Ovary (tissue), 3 donors: ENCODE results near the gene COL8A2.

Experiments
- CTCF ChIP-seq, 3 donors: fragments of 450-650 bp in 2 of 3; fragments of 200-600 bp in 1 of 3; IDR thresholded peaks; one replicate each; pipeline versions ENCODE4 v1.5.1 to v1.8.0; 2016 to 2022; ENCODE audit warnings: antibody characterized with exemption in 3 of 3, mild to moderate bottlenecking in 1 of 3
- POLR2A ChIP-seq: fragments of 450-650 bp; IDR thresholded peaks from one replicate; pipeline ENCODE4 v1.6.1; 2017; ENCODE audit warnings: antibody characterized with exemption, mild to moderate bottlenecking, moderate library complexity
- donor health status: DM: no; HTN: no; CAD: no.

- TF ChIP-seq POLR2A = no peak
- TF ChIP-seq CTCF (IDR thresholded peaks at IDR 0.05) = no peak
These were observed 29.9 kb upstream of the COL8A2 start for GRCh38 chr1:36154765-36155407.
